ENCODE results near the gene TNS1.
"Not testable (repeated sequence)": the region's sequence is repeated elsewhere in the genome, so short reads cannot be mapped to it uniquely, and the experiment has no call there.

The TNS1 gene

DNA sequence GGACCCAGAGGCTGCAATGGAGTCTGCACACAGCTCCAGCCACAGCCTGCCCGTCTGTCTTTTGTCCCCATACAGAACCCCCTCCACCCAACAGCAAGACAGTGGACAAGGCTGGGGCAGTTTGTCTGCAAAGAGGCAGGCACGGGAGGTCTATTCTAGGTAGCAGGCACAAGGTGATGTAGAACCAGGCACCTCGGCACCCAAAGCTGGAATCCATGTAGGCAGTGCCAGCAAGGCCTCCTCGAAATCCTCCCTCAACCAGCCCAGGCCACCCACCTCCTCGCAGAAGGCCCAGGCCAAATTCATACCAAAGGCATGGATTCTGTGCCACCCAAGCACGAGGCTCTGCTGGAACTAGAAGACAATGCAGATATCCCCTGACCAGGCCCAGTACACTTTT, 179.2 kb downstream of the TNS1 start:
- no peak for DNase-seq

DNA sequence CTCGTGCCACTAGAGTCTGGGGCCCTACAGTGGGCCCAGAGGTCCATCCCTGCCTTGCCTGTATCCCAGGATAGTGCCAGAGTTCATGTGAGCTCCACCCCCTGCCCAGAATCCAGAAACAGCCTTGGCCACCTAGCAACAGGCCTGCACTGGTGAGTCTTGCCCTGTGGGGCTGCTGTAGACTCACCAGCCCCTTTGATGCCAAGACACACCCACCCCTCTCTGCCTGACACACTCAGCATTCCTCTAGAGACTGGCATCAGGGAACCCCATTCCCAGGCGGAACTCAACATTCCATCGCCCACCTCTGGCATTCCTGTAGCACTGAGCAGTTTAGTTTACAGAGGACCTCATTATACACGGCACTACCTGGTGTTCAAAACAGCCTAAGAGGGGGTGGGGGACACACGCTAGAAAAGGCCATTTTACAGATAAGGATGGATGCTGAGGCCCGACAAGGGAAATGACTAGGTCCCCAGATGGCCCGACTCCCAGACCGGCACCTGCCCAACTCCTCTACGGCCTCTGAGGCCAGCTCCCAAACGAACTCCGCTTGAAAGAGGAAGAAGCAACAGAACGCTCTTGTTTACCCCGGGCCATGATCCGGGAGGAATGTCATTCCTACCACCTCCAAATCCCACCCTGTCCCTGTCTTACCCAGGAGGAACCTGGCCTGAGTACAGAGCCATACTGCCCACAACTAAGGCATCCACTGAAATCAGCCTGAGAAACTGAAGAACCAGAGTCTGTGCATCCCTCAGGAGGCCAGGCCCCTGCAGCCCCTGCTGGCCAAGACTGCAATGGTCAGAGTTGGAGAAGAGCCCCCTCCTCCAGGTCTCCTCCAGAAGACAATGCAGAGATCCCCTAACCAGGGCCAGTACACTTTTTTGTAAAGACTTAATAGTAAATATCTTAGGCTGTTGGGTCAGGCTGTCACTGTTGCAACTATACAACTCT, 180.2 kb downstream of the TNS1 start:
- DNase-seq, result no peak

DNA sequence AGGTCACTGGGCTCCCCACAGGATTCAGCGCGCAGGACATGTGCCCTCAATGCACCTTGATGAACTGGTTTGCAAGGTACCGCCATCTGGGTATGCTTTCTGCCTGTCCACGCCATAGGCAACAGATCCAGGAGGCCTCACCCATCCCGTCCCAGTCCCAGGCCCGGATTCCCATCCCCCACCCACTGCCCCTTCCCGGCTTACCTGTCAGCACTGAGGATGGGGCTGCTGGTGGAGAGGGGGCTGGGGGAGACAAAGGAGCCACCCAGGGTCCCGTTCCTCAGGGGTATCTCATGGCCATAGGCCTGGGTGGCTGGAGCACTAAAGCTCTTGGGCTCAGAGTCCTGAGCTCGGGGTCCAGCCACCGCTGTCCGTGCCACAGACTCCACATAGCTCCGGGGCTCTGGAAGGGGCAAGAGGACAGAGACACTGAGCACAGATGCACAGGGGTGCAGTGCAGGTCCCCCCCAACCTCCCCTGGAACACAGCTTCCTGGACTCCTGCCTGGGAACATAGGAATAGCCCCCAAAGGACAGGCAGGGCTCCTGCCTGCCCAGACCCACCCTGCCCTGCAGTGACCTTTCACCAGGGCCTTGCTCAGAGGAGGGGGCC, 181.2 kb downstream of the TNS1 start:
- DNase-seq, result no peak

DNA sequence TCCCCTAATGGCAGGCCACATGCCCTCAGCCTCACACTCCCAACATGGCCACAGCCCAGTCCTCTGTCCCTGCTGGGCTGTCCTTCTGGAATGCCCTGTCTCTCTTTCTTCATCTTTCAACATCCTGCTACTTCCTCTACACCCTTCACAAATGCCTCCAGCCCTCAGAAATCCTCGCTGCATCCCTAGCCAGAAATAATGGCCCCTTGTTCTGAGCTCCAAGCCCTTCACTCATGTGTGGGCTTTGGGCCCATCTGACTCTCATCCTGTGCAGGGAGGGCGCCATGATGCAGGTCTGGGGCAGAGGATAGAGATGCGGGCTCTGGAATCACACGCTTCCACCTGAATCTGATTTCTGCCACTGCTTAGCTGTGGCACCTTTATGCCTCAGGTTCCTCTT, 181.9 kb downstream of the TNS1 start:
- DNase-seq, result no peak

DNA sequence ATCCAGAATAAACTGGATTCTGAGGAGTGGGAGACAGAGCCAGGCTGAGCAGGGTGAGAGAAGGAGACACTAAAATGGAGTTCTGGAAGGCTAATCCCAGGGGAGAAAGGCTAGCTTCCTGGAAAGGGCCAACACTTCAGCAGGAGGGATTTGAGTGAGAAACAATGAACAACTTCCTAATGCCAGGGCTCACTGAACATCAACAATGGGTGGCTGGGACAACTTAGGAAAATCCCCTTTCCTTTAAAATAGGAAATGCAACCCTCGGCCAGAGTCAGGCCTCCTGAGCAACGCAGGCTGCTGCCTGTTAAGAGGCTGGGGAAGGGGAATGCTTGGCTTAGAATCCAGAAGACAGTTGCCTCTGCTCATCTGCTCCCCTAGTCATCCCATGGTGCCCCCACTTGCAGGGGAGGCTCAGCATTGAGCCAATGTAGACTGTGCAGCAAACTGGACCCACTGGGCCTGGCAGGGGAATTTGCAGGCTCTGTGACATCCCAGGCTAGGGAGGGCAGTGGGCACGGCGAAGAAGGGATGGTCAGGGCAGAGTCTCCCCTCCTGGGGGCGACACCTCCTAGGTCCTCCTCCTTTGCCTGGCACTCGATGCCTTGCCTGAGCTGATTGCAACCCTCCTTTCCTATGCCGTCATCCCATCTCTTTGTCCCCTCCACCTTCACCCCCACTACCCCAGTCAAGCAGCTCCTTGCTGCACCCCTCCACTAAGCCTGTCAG, 182.5 kb downstream of the TNS1 start:
- no peak for DNase-seq

DNA sequence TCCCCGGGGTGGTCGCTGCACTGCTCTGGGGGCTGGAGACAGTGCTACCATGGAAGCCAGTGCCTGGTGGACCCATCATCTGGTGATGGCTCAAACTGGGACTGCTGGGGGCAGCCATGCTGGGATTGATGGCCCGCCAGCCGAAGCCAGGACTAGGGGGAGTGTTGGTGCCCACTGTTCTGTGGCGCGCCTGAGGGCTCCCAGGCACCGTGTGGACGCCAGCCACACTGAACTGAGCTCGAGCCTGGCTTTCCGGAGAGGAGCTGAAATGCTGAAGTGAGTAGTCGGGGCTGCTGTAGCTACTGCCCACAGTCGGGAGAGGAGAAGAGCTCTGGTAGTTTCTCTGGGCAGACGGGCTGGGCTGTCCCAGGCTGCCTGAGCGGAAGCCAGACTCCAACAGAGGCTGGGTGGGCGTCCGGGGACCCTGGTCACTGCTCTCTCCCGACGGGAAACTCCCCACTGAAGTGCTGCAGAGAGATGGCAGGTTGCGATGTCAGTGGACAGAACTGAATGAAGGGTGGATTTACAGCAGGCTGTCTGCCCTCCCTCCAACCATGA, 184.4 kb downstream of the TNS1 start:
- DNase-seq, result no peak

DNA sequence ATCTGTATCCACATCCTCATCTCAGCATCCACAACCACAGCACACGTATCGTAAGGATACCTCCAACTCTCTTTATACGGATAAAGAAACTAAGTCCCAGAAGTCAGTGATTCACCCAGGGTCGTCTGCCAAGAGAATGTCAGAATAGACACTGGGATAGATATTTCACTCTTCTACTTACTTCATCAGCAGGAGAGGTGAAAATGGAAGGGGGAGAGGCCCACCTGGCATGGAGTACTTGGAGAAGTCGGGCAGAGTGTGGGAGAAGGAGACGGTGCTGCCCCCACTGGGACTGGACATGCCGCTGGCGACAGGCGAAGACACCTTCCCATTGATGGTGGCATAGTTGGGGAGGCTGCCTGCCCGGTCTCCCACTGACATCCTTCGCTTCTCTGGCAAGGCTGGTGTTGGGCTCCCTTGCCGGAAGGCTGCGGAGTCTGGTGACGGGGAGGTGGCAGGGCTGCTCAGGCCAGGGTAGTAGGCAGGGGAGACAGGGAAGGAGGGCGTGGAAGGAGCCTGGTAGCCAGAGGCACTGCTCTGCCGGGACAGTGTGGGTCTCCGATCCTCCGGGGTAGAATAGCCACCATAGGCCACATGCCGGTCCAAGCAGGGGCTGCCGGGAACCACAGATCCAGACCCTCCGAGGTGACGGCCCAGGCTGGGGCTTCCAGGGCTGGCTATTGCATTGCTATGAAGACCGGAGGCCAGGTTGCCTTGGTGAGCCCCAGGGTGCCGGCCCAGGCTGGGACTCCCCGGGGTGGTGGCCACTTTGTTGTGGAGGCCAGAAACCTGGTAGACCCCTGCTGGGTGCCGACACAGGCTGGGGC, 185.1 kb downstream of the TNS1 start:
- no peak for DNase-seq

DNA sequence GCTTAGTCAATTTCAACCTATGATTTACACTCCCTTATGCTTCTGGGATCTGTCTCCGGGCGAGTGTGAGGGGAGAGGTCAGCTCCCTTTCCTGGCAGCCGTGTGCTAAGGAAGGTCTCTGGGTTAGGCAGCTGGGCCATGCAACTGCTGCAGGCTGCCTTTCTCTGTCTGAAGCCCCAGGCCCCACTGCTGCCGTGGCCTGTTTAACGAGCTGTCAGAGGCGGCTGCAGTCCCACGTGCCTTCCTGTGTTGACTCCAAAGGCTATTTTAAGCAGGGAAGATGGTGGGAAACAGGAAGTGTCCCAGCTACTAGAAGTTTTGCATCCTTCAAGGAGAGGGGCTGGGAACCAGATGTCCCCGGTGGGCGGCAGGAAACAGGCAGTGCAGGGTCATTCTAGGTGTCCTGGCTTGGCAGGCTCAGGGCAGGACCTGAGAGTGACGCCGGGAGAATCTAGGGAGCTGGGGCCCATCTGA, 186.4 kb downstream of the TNS1 start:
- no peak for DNase-seq

DNA sequence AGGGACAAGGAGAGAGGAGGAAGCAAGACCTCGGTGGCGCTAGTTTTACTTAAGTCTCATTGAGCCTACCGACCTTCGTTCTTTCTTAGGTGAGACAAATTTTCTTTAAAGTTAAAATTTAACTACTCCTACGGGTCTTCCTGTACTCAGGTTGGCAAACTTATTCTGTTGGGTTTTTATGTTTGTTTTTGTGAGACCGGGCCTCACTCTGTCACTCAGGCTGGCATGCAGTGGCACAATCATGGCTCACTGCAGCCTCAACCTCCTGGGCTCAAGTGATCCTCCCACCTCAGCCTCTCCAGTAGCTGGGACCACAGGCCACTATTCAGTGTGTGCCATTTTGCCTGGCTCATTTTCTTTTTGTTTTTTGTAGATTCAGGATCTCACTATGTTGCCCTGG, 189.0 kb downstream of the TNS1 start:
- no peak for DNase-seq

DNA sequence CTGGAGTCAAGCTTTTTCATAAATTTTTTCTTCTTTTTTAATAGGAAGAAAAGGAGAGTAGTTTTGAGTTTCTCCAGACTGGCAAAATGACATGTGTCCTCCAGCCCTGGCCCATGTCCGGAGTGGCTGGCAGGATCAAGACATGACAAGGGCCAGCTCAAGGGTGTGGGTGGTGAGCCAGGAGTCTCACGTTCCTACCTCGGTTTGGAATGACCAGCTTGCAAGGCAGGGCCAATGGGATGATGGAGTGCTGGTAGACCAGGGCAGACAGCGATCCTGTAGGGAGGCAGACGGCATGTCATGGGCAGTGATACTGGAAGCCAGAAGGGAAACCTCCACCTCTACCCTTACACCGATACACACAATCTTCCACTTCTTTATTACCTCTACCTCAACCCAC, 190.6 kb downstream of the TNS1 start:
- no peak for DNase-seq

DNA sequence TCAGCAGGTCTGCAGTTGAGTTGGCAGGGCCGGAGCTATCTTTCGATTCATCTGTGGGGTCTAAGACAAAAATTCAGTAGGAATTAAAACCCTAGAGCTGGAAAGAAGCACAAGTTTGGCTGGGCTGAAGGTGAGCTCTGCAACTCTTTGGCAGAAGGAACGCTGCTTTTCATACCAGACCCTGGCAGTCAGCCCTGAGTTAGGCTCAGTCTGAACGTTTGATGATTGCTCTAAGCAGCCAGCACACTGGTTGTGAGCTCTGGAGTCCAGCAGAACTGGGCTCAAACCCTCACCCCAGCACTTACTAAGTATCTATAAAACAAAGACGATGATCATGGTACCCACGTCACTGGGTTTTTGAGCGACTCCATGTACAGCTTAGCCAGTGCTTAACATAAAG, 192.5 kb downstream of the TNS1 start:
- no peak for DNase-seq

DNA sequence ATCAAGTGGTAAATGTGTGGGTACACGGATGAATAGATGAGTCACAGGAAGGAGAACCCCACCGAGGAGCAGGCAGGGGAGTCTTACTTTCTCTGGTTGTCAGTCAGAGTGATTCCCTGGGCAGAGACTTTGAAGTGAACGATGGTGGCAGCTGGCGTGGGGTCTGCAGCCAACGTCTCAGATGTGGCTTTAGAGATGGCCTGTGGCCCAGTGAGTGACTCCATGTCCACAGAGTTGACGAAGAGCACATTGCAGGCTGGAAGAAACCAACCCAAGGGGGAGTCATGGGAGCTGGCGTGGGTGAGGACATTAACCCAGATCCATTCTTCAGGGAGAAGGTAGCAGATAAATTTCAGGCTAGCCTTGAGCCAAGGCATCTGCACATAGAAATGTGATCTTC, 193.1 kb downstream of the TNS1 start:
- no peak for DNase-seq

DNA sequence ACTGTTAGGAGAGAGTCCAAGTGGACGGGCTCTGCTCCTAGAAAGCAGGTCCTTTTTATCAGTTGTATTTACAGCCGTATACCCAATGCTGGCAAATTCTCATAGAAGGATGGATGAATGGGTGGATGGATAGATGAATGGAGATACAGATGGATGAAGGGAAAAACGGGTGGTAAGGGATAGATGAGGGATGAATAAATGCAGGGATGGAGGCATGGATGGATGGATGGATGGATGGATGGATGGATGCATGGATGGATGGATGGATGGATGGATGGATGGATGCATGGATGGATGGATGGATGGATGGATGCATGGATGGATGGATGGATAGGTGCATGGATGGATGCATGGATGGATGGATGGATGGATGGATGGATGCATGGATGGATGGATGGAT, 193.8 kb downstream of the TNS1 start:
- not testable (repeated sequence) for DNase-seq

DNA sequence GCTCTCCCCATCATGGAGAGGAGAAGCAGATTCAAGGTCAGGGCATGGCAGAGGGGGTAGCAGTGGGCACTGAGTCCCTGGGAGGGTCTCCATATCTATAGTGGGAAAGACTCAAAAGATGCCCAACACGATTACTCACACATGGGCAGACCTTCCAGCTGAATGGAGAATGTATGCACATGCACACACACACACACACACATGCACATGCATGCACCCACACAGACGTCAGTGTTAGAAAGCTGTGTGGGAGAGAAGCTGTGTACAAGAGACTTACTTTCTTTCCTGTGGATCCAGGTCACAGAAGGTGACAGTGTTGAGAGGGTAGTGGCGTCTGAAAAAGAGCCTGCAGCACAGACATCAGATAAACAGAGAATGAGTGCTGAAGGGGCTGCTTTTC, 194.5 kb downstream of the TNS1 start:
- no peak for DNase-seq

DNA sequence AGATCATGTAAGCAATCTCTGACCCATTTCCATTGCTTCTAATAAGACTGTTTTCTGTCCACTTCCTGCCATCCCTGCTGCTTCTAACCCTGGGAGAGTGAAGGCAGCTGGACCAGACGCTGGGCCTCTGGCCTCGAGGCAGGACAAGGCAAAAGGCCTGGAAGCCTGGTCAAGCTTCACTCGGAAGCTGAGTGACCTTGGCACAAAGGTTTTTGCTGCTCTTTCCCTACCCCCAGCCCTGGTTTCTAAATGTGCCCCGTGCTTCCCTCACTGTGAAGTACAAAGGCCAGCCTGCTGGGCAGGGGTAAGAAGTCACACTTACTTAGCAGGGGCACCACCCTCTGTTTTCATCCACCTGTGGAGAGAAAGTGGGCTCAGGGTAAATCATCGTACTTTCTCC, 195.0 kb downstream of the TNS1 start:
- no peak for DNase-seq

DNA sequence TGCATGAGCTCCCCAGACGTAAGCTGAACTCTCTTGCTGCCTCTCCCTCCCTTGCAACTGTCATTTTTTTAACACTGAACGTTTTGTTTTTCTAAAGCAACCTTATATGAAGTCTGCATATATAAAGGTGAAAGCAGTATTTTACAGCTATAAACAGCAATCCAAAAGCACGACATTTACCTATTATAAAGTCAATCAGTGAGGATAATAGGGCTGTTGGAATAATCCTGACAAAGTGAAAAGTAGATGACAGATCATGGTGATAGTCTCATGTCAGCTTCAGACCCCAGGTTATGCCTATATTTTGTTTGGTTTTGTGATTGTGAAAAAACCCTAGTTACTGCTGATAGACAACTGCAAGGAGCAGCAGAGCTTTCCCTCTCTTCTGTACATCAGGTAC, 195.8 kb downstream of the TNS1 start:
- no peak for DNase-seq

DNA sequence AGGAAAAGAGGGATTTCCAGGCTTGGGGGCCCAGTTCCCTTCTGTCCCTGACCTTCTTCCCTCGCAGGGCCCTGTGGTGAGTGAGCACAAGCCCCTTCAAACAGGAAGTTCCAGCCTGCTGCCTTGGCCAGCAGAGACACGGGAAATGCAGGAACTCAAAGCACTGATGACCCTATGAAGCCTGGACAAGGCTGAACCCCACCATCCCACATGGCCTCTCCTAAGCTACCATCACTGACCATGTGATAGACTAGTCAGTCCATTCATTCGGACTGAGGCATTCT, 196.4 kb downstream of the TNS1 start:
- no peak for DNase-seq

DNA sequence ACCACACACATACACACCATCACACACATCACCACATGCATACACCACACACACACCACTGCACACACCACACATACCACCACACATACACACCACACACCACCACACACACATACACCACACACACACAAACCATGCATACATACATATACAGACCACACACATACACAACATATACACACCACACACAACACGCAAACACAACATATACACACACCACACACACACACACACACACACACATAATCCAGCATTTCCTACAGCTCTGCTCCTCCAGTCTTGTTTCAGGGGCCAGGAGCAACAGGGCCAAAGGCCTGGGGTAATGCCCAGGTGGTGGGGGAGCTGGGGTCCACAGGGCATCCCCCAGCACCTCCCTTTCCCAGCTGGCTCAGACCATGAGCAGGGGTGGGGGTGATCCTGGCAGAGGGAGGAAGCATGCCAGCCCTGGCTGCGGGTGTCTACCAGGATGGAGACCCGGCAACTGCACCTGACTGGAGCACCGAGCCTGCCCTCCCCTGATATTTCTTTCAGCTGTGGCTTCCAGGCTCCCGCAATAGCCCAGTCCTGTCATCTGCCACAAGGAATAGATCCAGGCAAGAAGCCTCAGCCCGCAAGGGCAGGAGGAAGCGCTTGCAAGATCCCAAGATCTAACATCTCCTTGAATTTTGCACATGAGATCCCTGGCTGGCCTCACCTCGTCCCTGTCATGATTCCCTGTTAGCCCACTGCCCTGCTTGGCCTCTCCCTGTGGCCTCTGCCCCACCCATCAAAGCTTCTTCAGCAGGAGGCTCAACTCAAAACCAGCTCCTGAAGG, 196.9 kb downstream of the TNS1 start:
- DNase-seq, result no peak

DNA sequence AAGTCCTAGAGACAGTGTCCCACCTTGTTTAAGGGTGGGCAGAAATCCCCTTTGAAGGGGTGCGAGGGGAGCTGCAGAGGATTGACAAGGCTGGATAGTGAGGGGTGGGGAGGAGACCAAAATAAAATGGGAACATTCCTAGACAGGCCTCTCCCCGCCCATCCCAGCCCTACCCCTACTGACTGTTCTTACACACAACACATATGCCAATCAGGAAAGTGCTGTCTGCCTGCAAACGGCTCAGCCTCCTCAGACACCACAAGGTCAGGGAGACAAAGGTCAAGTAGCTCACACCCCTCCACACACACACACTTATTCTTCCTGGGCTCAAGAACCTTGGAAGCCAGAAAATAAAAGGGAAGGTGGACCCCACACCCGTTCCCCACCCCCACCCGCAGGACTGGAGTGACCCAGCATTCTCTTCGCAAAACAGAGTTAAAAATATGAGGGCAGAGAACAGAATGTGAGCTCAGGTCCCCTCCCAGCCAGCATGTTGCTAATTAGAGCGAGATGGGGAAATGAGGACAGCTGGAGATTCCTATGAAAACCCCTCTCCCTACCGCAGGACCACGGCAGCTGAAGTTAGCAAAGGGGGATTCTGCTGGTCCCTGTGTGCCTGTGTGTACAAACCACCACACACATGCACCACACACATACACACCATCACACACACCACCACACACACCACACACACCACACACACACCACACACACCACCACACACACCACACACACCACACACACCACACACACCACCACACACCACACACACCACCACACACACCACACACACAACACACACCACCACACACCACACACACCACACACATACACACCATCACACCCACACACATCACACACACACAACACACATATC, 197.8 kb downstream of the TNS1 start:
- DNase-seq, result no peak

DNA sequence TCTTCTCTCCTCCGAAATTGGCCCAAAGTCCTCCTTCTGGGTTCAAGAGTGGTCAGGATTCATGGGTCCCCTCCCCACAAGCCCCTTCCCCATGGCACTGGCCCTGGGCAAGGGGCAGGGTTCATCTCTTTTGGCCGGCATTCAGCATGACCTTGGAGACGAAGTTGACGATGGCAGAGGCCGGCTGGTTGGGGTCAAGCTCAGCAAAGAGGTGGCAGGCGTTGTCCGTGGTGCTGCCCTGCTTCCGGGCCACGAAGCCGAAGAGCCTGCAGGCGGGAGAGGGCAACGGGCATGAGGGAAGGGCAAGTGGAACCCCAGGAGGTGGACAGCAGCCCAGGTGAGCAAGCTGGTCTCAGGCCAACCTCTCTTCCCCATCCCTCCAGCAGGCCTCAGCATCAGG, 198.5 kb downstream of the TNS1 start:
- no peak for DNase-seq

DNA sequence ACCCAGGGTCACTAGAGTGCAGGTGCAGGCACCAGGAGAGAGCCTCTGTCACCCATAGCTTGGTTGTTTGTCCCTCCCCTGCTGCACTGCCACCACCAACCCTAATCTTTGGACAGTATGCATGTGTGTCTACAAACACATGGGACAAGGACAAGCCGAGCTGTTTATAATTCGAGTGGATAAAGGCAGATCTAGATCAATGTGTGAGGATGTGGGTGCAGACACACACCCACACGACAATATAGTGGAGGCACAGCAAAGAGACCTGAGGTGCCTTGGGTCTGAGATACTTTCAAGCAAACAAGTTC, 199.2 kb downstream of the TNS1 start:
- DNase-seq, result no peak

Data from NCI-H187 treated with DMSO at 0.1 percent for 48 hours (cell line).